ENCODE data around the gene PARP2. TPM values are rescaled to one million over a fixed set of nuclear protein-coding genes. Genes with fewer than 3 reads are reported as not detected.
A peak's percentile ranks its signal among the peaks of the same experiment; 100 is the strongest.

Gene PARP2, protein sequence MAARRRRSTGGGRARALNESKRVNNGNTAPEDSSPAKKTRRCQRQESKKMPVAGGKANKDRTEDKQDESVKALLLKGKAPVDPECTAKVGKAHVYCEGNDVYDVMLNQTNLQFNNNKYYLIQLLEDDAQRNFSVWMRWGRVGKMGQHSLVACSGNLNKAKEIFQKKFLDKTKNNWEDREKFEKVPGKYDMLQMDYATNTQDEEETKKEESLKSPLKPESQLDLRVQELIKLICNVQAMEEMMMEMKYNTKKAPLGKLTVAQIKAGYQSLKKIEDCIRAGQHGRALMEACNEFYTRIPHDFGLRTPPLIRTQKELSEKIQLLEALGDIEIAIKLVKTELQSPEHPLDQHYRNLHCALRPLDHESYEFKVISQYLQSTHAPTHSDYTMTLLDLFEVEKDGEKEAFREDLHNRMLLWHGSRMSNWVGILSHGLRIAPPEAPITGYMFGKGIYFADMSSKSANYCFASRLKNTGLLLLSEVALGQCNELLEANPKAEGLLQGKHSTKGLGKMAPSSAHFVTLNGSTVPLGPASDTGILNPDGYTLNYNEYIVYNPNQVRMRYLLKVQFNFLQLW
- 50.7 and 53.2 TPM in 2 replicates for total RNA-seq
- long read RNA-seq, transcript PARP2-202 (16 exons, 1,881 nt): major isoform, 42 of 71 reads
- long read RNA-seq, partial matches to known transcripts: 17 of 71 reads
- long read RNA-seq, other reads (novel, unspliced or antisense): 9 of 71 reads

DNA sequence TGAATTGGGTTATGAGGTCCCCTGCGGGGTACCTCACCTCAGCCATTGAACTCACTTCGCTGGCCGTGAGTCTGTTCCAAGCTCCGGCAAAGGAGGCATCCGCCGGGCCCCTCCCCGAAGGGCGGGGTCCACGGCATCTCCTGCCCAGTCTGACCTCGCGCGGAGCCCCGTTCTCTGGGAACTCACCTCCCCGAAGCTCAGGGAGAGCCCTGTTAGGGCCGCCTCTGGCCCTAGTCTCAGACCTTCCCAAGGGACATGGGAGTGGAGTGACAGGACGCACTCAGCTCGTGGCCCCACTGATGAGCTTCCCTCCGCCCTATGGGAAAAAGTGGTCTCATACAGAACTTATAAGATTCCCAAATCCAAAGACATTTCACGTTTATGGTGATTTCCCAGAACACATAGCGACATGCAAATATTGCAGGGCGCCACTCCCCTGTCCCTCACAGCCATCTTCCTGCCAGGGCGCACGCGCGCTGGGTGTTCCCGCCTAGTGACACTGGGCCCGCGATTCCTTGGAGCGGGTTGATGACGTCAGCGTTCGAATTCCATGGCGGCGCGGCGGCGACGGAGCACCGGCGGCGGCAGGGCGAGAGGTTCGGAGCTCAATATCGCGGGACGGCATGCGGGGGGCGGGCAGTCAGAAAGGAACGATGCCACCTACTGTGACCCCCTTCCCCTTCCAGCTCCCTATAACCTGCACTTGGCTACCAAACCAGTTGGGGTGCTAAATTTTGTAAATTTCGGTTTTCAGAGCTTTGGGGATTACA is at the start of gene PARP2:
PARP2 (plus strand) TSS at position 544 of the 770 bp plus-strand sequence; CDS start at position 551, 7 bp downstream.
- peak; percentile 95 for DNase-seq (ENCODE audit: low read depth, low spot score)
- H3K27me3 Mint-ChIP-seq (ENCODE audit: low read depth): peaks cover 8% of the 10 kb centered on the region
- H3K4me3 Mint-ChIP-seq: peak within 1 kb of the TSS; percentile 96
- H3K9me3 Mint-ChIP-seq: no peaks in the 10 kb centered on the region
- TF ChIP-seq, protein P1, sequence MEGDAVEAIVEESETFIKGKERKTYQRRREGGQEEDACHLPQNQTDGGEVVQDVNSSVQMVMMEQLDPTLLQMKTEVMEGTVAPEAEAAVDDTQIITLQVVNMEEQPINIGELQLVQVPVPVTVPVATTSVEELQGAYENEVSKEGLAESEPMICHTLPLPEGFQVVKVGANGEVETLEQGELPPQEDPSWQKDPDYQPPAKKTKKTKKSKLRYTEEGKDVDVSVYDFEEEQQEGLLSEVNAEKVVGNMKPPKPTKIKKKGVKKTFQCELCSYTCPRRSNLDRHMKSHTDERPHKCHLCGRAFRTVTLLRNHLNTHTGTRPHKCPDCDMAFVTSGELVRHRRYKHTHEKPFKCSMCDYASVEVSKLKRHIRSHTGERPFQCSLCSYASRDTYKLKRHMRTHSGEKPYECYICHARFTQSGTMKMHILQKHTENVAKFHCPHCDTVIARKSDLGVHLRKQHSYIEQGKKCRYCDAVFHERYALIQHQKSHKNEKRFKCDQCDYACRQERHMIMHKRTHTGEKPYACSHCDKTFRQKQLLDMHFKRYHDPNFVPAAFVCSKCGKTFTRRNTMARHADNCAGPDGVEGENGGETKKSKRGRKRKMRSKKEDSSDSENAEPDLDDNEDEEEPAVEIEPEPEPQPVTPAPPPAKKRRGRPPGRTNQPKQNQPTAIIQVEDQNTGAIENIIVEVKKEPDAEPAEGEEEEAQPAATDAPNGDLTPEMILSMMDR (conservative IDR thresholded peaks at IDR 0.05): no peak
- peaks cover 21% of the 10 kb centered on the region for H3K4me1 Mint-ChIP-seq
- H3K27ac Mint-ChIP-seq (ENCODE audit: unreplicated experiment): peak within 1 kb of the TSS; percentile 97
- peaks cover 11% of the 10 kb centered on the region for H3K36me3 Mint-ChIP-seq (ENCODE audit: low read depth)

DNA sequence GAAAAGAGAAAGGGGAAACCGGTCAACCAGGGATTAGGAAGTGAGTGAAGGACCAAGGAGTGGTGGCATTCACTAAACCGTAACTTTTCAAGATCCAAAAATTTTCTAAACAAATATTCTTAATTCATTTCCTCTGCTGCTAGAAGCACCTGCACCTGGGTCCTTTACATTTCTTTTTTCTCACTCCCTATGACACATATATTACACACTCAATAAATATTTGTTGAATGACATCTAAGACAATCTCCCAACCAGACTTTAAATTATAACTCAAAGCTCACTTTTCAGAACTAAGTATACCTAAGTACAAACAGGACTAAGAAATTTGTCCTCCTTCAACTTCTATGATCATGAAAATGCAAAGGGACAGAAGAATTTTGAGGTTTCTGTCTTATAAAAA is 48.8 kb upstream of the PARP2 start:
- Mint-ChIP-seq H3K36me3 (ENCODE audit: low read depth) (peaks cover 13% of the 10 kb centered on the region), H3K9me3 (no peaks in the 10 kb centered on the region), H3K4me3 (no peak overlapping the region), H3K27ac (ENCODE audit: unreplicated experiment) (no peak overlapping the region), H3K4me1 (no peaks in the 10 kb centered on the region), H3K27me3 (ENCODE audit: low read depth) (no peaks in the 10 kb centered on the region)
- DNase-seq (ENCODE audit: low read depth, low spot score): no peak
- TF ChIP-seq, protein P1 (conservative IDR thresholded peaks at IDR 0.05): no peak

DNA sequence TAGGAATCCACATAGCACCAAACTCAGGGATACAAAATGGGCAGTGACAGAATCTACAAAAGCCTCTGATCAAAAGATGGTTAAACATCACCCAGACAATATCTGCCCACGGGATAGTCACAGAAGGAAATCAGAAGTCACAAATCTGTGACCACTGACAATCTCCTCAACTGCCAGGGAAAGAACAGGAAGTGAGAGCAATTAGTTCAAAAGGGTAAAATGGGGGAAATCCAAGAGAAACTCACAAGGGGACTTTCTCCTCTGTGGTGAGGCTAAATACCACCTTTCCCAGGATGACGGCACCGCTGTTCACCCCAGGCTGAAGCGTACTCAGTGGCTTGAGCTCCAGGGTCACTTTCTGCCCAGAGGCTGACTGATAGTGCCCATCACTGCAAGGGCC is 48.4 kb upstream of the PARP2 start:
- Mint-ChIP-seq H3K27me3 (ENCODE audit: low read depth) (no peaks in the 10 kb centered on the region), H3K4me3 (no peak overlapping the region), H3K36me3 (ENCODE audit: low read depth) (peaks cover 13% of the 10 kb centered on the region), H3K4me1 (no peaks in the 10 kb centered on the region), H3K27ac (ENCODE audit: unreplicated experiment) (no peak overlapping the region), H3K9me3 (no peaks in the 10 kb centered on the region)
- no peak for DNase-seq (ENCODE audit: low read depth, low spot score)
- TF ChIP-seq, protein P1 (conservative IDR thresholded peaks at IDR 0.05): no peak

DNA sequence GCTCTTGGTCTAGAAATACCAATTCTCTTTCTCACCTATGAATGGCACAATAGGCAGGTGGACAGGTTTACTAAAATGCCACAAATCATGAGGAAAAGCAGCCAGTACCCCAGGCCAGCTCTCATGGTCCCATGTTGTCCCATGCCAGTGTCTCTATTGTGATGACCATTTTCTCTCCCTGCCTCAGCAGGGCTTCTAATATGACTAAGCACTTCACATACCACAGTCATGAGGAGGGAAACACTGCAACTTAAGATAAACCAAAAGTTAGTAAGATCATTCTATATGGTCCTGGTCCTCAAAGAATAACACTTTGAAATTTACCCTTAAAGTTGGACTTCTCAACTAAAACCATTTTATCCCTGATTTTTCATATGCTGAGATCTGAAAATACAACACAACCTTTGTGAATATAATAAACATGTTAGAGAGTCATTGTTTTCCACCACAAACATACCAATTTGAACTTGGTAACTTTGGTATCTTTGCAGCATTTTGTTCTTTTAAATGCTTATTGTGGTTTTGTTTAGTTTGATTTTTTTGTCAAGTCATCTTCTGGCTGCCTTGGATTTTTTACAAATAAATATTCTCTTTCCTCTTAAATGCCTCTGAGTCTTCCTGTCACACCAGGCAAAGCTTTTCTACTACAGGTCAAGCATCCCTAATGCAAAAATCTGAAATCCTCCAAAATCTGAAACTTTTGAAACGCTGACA is 41.2 kb upstream of the PARP2 start:
- no peaks in the 10 kb centered on the region for H3K9me3 Mint-ChIP-seq
- no peak overlapping the region for H3K4me3 Mint-ChIP-seq
- DNase-seq (ENCODE audit: low read depth, low spot score): no peak
- TF ChIP-seq, protein P1 (conservative IDR thresholded peaks at IDR 0.05): no peak
- no peaks in the 10 kb centered on the region for H3K27me3 Mint-ChIP-seq (ENCODE audit: low read depth)
- peaks cover 11% of the 10 kb centered on the region for H3K36me3 Mint-ChIP-seq (ENCODE audit: low read depth)
- no peak overlapping the region for H3K27ac Mint-ChIP-seq (ENCODE audit: unreplicated experiment)
- peaks cover 23% of the 10 kb centered on the region for H3K4me1 Mint-ChIP-seq
